ENCODE data around the gene STAG1. TPM values are rescaled to one million over a fixed set of nuclear protein-coding genes. Genes with fewer than 3 reads are reported as not detected.

Gene STAG1
- total and polyA plus RNA-seq, 9 of the 15 experiments (the other 6 are each of a cell fraction or from before 2014, with no cell fraction given), result 2.7 to 17.7 (median 8.8) TPM

- no peaks in the 10 kb centered on the region for H3K36me3 ChIP-seq (ENCODE audit: control insufficient read depth, insufficient read depth, low read length)
- H3K9me1 ChIP-seq (ENCODE audit: control insufficient read depth, insufficient read depth, low read length), result no peaks in the 10 kb centered on the region
- no peak overlapping the region for H3K4me2 ChIP-seq (ENCODE audit: insufficient read depth, low read length)
- in situ Hi-C loops (cut with MboI) (loop anchor here (25.0 kb wide), 1 partner anchor 476 kb away; no protein-coding TSS in a partner anchor), intact Hi-C loops (cut with micrococcal nuclease) (no loop called here)
- CTCF ChIA-PET (ENCODE audit: low intra/inter-chr PET ratio), result no interaction called here
- no peak for DNase-seq (ENCODE audit: extremely low read depth in 1 of 4, low spot score in 3 of 4)
- no TSS peak for BruUV-seq (replicated peaks)
- 86% methylated on average over 3 of the region's 3 CpGs for WGBS (ENCODE audit: insufficient coverage, low coverage, missing lambda C conversion rate)
- no peak overlapping the region for H3K4me3 ChIP-seq
- no peak for TF ChIP-seq ARID3B (CRISPR knock-in tag; IDR thresholded peaks at IDR 0.05; ENCODE audit: borderline replicate concordance)
- TF ChIP-seq SREBF1 (IDR thresholded peaks at IDR 0.05; ENCODE audit: borderline replicate concordance, low read depth, low read length), result no peak
- TF ChIP-seq KLF13 (tag; IDR thresholded peaks at IDR 0.05; ENCODE audit: borderline replicate concordance, low read depth), result no peak
- TF ChIP-seq TBL1XR1 (IDR thresholded peaks at IDR 0.05; ENCODE audit: low read length in 2 of 2), result no peak
- no peak for TF ChIP-seq ZNF133 (CRISPR knock-in tag; IDR thresholded peaks at IDR 0.05)
- TF ChIP-seq ZNF584 (CRISPR knock-in tag; IDR thresholded peaks at IDR 0.05; ENCODE audit: low read depth), result no peak
- no peak for TF ChIP-seq ZNF655 (CRISPR knock-in tag; IDR thresholded peaks at IDR 0.05)
- no peak for TF ChIP-seq GTF2B (IDR thresholded peaks at IDR 0.05; ENCODE audit: extremely low read depth, insufficient read length)
- no peak for TF ChIP-seq TGIF2 (CRISPR knock-in tag; IDR thresholded peaks at IDR 0.05)
- TF ChIP-seq EZH2 (IDR thresholded peaks at IDR 0.05; ENCODE audit: borderline replicate concordance, low read depth, low read length), result no peak
- no peak for TF ChIP-seq SETDB1 (IDR thresholded peaks at IDR 0.05; ENCODE audit: low read length)
- no peak for TF ChIP-seq RFX1 (IDR thresholded peaks at IDR 0.05)
- TF ChIP-seq SP1 (CRISPR knock-in tag; IDR thresholded peaks at IDR 0.05), result no peak
- TF ChIP-seq ZNF217 (CRISPR knock-in tag; IDR thresholded peaks at IDR 0.05), result no peak
- no peak for TF ChIP-seq NCOA2 (IDR thresholded peaks at IDR 0.05; ENCODE audit: partially characterized antibody in 2 of 2)
- TF ChIP-seq KDM1A (IDR thresholded peaks at IDR 0.05), result no peak
- TF ChIP-seq SMARCA5 (IDR thresholded peaks at IDR 0.05), result no peak
- TF ChIP-seq TAL1 (IDR thresholded peaks at IDR 0.05), result no peak
- no peak for TF ChIP-seq CAMTA2 (CRISPR knock-in tag; conservative IDR thresholded peaks at IDR 0.05)
- TF ChIP-seq POLR3A (IDR thresholded peaks at IDR 0.05; ENCODE audit: borderline replicate concordance, extremely low read depth, insufficient read depth, insufficient read length), result no peak
- H3K79me2 ChIP-seq (ENCODE audit: control insufficient read depth, insufficient read depth, low read length), result no peaks in the 10 kb centered on the region
- no peaks in the 10 kb centered on the region for H3K9me3 ChIP-seq (replicated peaks; ENCODE audit: control insufficient read depth, insufficient read depth, low read depth, low read length)
- no peak overlapping the region for H2AFZ ChIP-seq (ENCODE audit: low read depth, low read length)
- no peaks in the 10 kb centered on the region for H4K20me1 ChIP-seq (replicated peaks; ENCODE audit: control insufficient read depth, insufficient read depth, low read length)
- no peak overlapping the region for H3K9ac ChIP-seq (ENCODE audit: insufficient read depth in 1 of 2, low read depth in 2 of 2, low read length in 2 of 2)
- no peaks in the 10 kb centered on the region for H3K4me1 ChIP-seq (replicated peaks in 1 of 2; ENCODE audit: control insufficient read depth in 2 of 2, insufficient read depth in 2 of 2, low read length in 2 of 2)
- no peak overlapping the region for H3K27ac ChIP-seq (ENCODE audit: extremely low read depth, low read depth, low read length)
- POLR2A ChIA-PET, result no interaction called here
- no peak for ATAC-seq
- no peaks in the 10 kb centered on the region for H3K27me3 ChIP-seq (ENCODE audit: control insufficient read depth in 2 of 2, insufficient read depth in 2 of 2, low read length in 2 of 2)
- FAIRE-seq, result no peak
These were observed 216.3 kb downstream of the STAG1 start for GRCh38 chr3:136535906-136536305.

Measured in K562 (cell line).